Measurements from ENCODE around the gene SLC46A3. TPM values are rescaled to one million over a fixed set of nuclear protein-coding genes. Genes with fewer than 3 reads are reported as not detected.

The SLC46A3 gene
- total and polyA plus RNA-seq, 2 donors (not counting 1 experiment from before 2014, with no cell fraction given): 13.1 to 19.0 TPM

DNA sequence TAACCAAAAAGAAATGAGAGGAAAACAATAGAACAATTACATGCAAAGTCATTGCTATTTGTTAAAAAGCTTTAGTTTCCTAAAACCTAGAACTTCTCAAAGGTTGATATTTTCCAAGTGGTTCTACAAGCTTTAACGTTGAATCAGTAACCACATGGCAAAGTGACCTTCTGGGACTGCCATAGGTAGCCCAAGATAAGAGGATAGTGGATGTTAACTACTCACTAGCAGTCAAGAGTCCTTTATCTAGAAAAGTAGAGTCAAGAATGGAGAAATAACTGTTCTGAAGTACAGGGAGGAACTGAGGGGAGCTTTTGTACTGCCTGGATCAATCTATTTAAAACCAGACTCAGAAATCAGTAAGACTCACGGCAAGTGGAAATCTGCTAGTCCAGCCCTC is 9.9 kb upstream of the SLC46A3 start:
- H3K36me3 ChIP-seq (replicated peaks in 1 of 2; ENCODE audit: control extremely low read depth in 1 of 2, control insufficient read depth in 1 of 2, extremely low read depth in 1 of 2, insufficient read depth in 2 of 2, low read length in 1 of 2): no peaks in the 10 kb centered on the region
- no peak overlapping the region for H3K4me3 ChIP-seq (ENCODE audit: control extremely low read depth in 1 of 5, extremely low read depth in 1 of 5, insufficient read depth in 1 of 5, low read depth in 2 of 5, low read length in 4 of 5)
- no peaks in the 10 kb centered on the region for H3K9me3 Mint-ChIP-seq (ENCODE audit: insufficient read depth)
- no peaks in the 10 kb centered on the region for H3K9me3 ChIP-seq (ENCODE audit: control extremely low read depth in 1 of 3, control insufficient read depth in 2 of 3, insufficient read depth in 1 of 3, low read length in 2 of 3)
- ATAC-seq (ENCODE audit: low read depth) (no peak), DNase-seq (no peak)
- H3K79me2 ChIP-seq (ENCODE audit: control insufficient read depth, insufficient read depth, low read length): no peaks in the 10 kb centered on the region
- ChIA-PET POLR2A (no interaction called here), CTCF (interaction anchor here (1.2 kb wide), 1 partner anchor 83 kb away, joined by 3 read pairs; no protein-coding TSS in a partner anchor)
- WGBS (ENCODE audit: insufficient coverage): 100% methylated on average over 1 of the region's 2 CpGs
- H3K4me2 ChIP-seq (replicated peaks; ENCODE audit: low read depth, low read length, poor library complexity, severe bottlenecking): no peak overlapping the region
- no peaks in the 10 kb centered on the region for H3K4me1 ChIP-seq (ENCODE audit: control insufficient read depth in 2 of 2, insufficient read depth in 2 of 2, low read length in 2 of 2)
- H3K27me3 Mint-ChIP-seq: peaks cover 14% of the 10 kb centered on the region
- H3K4me3 Mint-ChIP-seq: no peak overlapping the region
- H2AFZ ChIP-seq (ENCODE audit: insufficient read depth, low read depth, low read length, poor library complexity, severe bottlenecking): no peak overlapping the region
- H3K27ac ChIP-seq (ENCODE audit: low read length in 2 of 2): no peak overlapping the region
- no peaks in the 10 kb centered on the region for H3K4me1 Mint-ChIP-seq
- H4K20me1 ChIP-seq (ENCODE audit: control insufficient read depth, insufficient read depth, low read length, poor library complexity, severe bottlenecking): no peaks in the 10 kb centered on the region
- H3K27ac Mint-ChIP-seq: no peak overlapping the region
- TF ChIP-seq, protein P1, sequence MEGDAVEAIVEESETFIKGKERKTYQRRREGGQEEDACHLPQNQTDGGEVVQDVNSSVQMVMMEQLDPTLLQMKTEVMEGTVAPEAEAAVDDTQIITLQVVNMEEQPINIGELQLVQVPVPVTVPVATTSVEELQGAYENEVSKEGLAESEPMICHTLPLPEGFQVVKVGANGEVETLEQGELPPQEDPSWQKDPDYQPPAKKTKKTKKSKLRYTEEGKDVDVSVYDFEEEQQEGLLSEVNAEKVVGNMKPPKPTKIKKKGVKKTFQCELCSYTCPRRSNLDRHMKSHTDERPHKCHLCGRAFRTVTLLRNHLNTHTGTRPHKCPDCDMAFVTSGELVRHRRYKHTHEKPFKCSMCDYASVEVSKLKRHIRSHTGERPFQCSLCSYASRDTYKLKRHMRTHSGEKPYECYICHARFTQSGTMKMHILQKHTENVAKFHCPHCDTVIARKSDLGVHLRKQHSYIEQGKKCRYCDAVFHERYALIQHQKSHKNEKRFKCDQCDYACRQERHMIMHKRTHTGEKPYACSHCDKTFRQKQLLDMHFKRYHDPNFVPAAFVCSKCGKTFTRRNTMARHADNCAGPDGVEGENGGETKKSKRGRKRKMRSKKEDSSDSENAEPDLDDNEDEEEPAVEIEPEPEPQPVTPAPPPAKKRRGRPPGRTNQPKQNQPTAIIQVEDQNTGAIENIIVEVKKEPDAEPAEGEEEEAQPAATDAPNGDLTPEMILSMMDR (IDR thresholded peaks at IDR 0.05): no peak
- TF ChIP-seq EZH2 (IDR thresholded peaks at IDR 0.05; ENCODE audit: borderline replicate concordance, insufficient read depth, low read depth, low read length, poor library complexity, severe bottlenecking): no peak
- no peak overlapping the region for H3K9ac ChIP-seq (ENCODE audit: low read length)
- peaks cover 0 to 8% (median 0%) of the 10 kb centered on the region in 4 experiments for H3K27me3 ChIP-seq (replicated peaks in 1 of 4; ENCODE audit: control extremely low read depth in 1 of 4, control insufficient read depth in 3 of 4, insufficient read depth in 4 of 4, low read length in 3 of 4)
- intact Hi-C loops (cut with micrococcal nuclease): no loop called here

DNA sequence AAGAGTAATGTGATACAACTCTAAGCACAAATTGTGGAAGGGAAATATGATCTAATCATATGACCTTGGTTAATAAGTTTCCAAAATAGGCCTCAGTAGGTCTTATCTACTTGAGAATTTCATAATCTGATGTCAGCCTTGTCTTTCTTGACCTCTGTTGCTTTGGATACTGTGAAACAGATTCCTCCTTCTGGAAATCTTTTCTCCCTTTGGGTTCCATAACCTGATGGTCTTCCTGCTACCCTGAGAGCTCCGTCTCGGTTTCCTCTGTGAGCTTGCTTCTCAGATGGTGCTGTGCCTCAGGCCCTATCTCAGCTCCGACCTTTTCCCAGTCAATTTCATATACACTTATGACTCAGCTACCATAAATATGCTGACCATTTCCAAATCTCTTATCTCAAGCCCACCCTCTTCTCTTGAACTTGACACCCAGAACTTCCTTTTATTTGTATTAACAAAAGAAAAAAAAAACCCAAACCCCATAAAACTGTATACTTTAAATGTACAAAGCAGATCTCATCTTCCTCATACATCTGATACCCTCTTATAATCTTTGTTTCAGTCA is 6.4 kb upstream of the SLC46A3 start:
- WGBS (ENCODE audit: insufficient coverage): 83% methylated on average over 3 of the region's 3 CpGs
- intact Hi-C loops (cut with micrococcal nuclease): no loop called here
- Mint-ChIP-seq H3K4me1 (no peaks in the 10 kb centered on the region), H3K27me3 (peaks cover 11% of the 10 kb centered on the region), H3K27ac (no peak overlapping the region), H3K9me3 (ENCODE audit: insufficient read depth) (no peaks in the 10 kb centered on the region), H3K4me3 (no peak overlapping the region)
- Histone ChIP-seq H3K27me3 (replicated peaks in 1 of 4; ENCODE audit: control extremely low read depth in 1 of 4, control insufficient read depth in 3 of 4, insufficient read depth in 4 of 4, low read length in 3 of 4) (peaks cover 0 to 8% (median 0%) of the 10 kb centered on the region in 4 experiments), H4K20me1 (ENCODE audit: control insufficient read depth, insufficient read depth, low read length, poor library complexity, severe bottlenecking) (no peaks in the 10 kb centered on the region), H3K4me1 (ENCODE audit: control insufficient read depth in 2 of 2, insufficient read depth in 2 of 2, low read length in 2 of 2) (no peaks in the 10 kb centered on the region), H3K4me2 (replicated peaks; ENCODE audit: low read depth, low read length, poor library complexity, severe bottlenecking) (no peak overlapping the region), H3K9ac (ENCODE audit: low read length) (no peak overlapping the region), H3K36me3 (replicated peaks in 1 of 2; ENCODE audit: control extremely low read depth in 1 of 2, control insufficient read depth in 1 of 2, extremely low read depth in 1 of 2, insufficient read depth in 2 of 2, low read length in 1 of 2) (no peaks in the 10 kb centered on the region), H3K4me3 (ENCODE audit: control extremely low read depth in 1 of 5, extremely low read depth in 1 of 5, insufficient read depth in 1 of 5, low read depth in 2 of 5, low read length in 4 of 5) (no peak overlapping the region), H2AFZ (ENCODE audit: insufficient read depth, low read depth, low read length, poor library complexity, severe bottlenecking) (no peak overlapping the region), H3K27ac (ENCODE audit: low read length in 2 of 2) (no peak overlapping the region), H3K9me3 (ENCODE audit: control extremely low read depth in 1 of 3, control insufficient read depth in 2 of 3, insufficient read depth in 1 of 3, low read length in 2 of 3) (no peaks in the 10 kb centered on the region), H3K79me2 (ENCODE audit: control insufficient read depth, insufficient read depth, low read length) (no peaks in the 10 kb centered on the region)
- ChIA-PET CTCF (no interaction called here), POLR2A (no interaction called here)
- DNase-seq (no peak), ATAC-seq (ENCODE audit: low read depth) (no peak)
- TF ChIP-seq, protein P1 (IDR thresholded peaks at IDR 0.05): no peak
- TF ChIP-seq EZH2 (IDR thresholded peaks at IDR 0.05; ENCODE audit: borderline replicate concordance, insufficient read depth, low read depth, low read length, poor library complexity, severe bottlenecking): no peak
